Measurements from ENCODE around the gene CAMSAP3. TPM values are rescaled to one million over a fixed set of nuclear protein-coding genes. Genes with fewer than 3 reads are reported as not detected.

The CAMSAP3 gene
- total and polyA plus RNA-seq, 2 experiments from 2014 or later, result 22.8 to 58.5 TPM

- Histone ChIP-seq H3K4me1 (ENCODE audit: insufficient read depth) (no peaks in the 10 kb centered on the region), H3K27ac (peak overlapping the region; percentile 47), H3K4me2 (no peak overlapping the region), H3K36me3 (replicated peaks; ENCODE audit: insufficient read depth, low read depth) (no peaks in the 10 kb centered on the region), H3K9me3 (ENCODE audit: low read depth) (no peaks in the 10 kb centered on the region), H3K79me2 (no peaks in the 10 kb centered on the region), H2AFZ (no peak overlapping the region), H3K4me3 (no peak overlapping the region), H3K27me3 (no peaks in the 10 kb centered on the region), H3K9me2 (replicated peaks; ENCODE audit: insufficient read depth) (no peaks in the 10 kb centered on the region), H4K20me1 (ENCODE audit: insufficient read depth, poor library complexity, severe bottlenecking) (no peaks in the 10 kb centered on the region)
- peak; percentile 45 for DNase-seq (ENCODE audit: low spot score)
- TF ChIP-seq EZH2 (IDR thresholded peaks at IDR 0.05; ENCODE audit: borderline replicate concordance) (no peak), CTCF (IDR thresholded peaks at IDR 0.05; ENCODE audit: poor library complexity) (no peak), EZH2phosphoT487 (IDR thresholded peaks at IDR 0.05; ENCODE audit: low read depth, severe bottlenecking, unreplicated experiment) (no peak)
- WGBS (ENCODE audit: low lambda C conversion rate, missing lambda C conversion rate), result 75% methylated on average over 4 of the region's 4 CpGs
These were observed 22.7 kb downstream of the CAMSAP3 start for GRCh38 chr19:7618348-7618747.

GRCh38 chr19:7618771-7619510, 23.3 kb downstream of the CAMSAP3 start:
- Histone ChIP-seq H3K4me3 (no peak overlapping the region), H3K9me3 (ENCODE audit: low read depth) (no peaks in the 10 kb centered on the region), H2AFZ (no peak overlapping the region), H3K36me3 (replicated peaks; ENCODE audit: insufficient read depth, low read depth) (no peaks in the 10 kb centered on the region), H3K27ac (peak overlapping the region; percentile 47), H3K4me2 (no peak overlapping the region), H3K9me2 (replicated peaks; ENCODE audit: insufficient read depth) (no peaks in the 10 kb centered on the region), H3K27me3 (no peaks in the 10 kb centered on the region), H3K4me1 (ENCODE audit: insufficient read depth) (no peaks in the 10 kb centered on the region), H4K20me1 (ENCODE audit: insufficient read depth, poor library complexity, severe bottlenecking) (no peaks in the 10 kb centered on the region), H3K79me2 (no peaks in the 10 kb centered on the region)
- DNase-seq (ENCODE audit: low spot score), result no peak
- WGBS (ENCODE audit: low lambda C conversion rate, missing lambda C conversion rate), result 74% methylated on average over 20 of the region's 21 CpGs
- TF ChIP-seq CTCF (IDR thresholded peaks at IDR 0.05; ENCODE audit: poor library complexity), result no peak
- no peak for TF ChIP-seq EZH2 (IDR thresholded peaks at IDR 0.05; ENCODE audit: borderline replicate concordance)
- TF ChIP-seq EZH2phosphoT487 (IDR thresholded peaks at IDR 0.05; ENCODE audit: low read depth, severe bottlenecking, unreplicated experiment), result no peak

- no peak overlapping the region for H3K4me3 ChIP-seq
- H4K20me1 ChIP-seq (ENCODE audit: insufficient read depth, poor library complexity, severe bottlenecking), result no peaks in the 10 kb centered on the region
- TF ChIP-seq CTCF (IDR thresholded peaks at IDR 0.05; ENCODE audit: poor library complexity) (no peak), EZH2 (IDR thresholded peaks at IDR 0.05; ENCODE audit: borderline replicate concordance) (no peak), EZH2phosphoT487 (IDR thresholded peaks at IDR 0.05; ENCODE audit: low read depth, severe bottlenecking, unreplicated experiment) (no peak)
- WGBS (ENCODE audit: low lambda C conversion rate, missing lambda C conversion rate), result 96% methylated on average over 38 of the region's 48 CpGs
- H3K27me3 ChIP-seq, result no peaks in the 10 kb centered on the region
- H3K4me2 ChIP-seq, result no peak overlapping the region
- H3K27ac ChIP-seq, result no peak overlapping the region
- no peaks in the 10 kb centered on the region for H3K9me2 ChIP-seq (replicated peaks; ENCODE audit: insufficient read depth)
- no peaks in the 10 kb centered on the region for H3K36me3 ChIP-seq (replicated peaks; ENCODE audit: insufficient read depth, low read depth)
- H3K9me3 ChIP-seq (ENCODE audit: low read depth), result no peaks in the 10 kb centered on the region
- DNase-seq (ENCODE audit: low spot score), result no peak
- no peak overlapping the region for H2AFZ ChIP-seq
- no peaks in the 10 kb centered on the region for H3K4me1 ChIP-seq (ENCODE audit: insufficient read depth)
- no peaks in the 10 kb centered on the region for H3K79me2 ChIP-seq
These were observed 24.2 kb downstream of the CAMSAP3 start for GRCh38 chr19:7619671-7620441.

All from hepatocyte (in vitro differentiated cells).